Fibroblast of lung (primary cell): Measurements from ENCODE around the gene MACROD2. TPM values are rescaled to one million over a fixed set of nuclear protein-coding genes. Genes with fewer than 3 reads are reported as not detected.

Experiments used
- DNase-seq, 2 donors: peaks; one replicate each; pipeline versions ENCODE4 v3.0.0 to v3.0.0-alpha.2; 2010; ENCODE audit warnings: low read depth in 2 of 2
- H2AFZ ChIP-seq: 2 replicates; pipeline ENCODE4 v1.5.1; 2012; ENCODE audit warnings: low read length, control low read depth, inconsistent platforms
- H3K27ac ChIP-seq: 2 replicates; pipeline ENCODE4 v1.5.1; 2011; ENCODE audit warnings: low read length, control low read depth; ENCODE audit not compliant: insufficient read depth
- H3K27me3 ChIP-seq: 2 replicates; pipeline ENCODE4 v1.5.1; 2011; ENCODE audit warnings: mild to moderate bottlenecking, low read length; ENCODE audit not compliant: control insufficient read depth, insufficient read depth
- H3K36me3 ChIP-seq: 2 replicates; pipeline ENCODE4 v1.5.1; 2011; ENCODE audit warnings: low read length; ENCODE audit not compliant: control insufficient read depth, insufficient read depth
- H3K4me1 ChIP-seq: 2 replicates; pipeline ENCODE4 v1.5.1; 2011; ENCODE audit warnings: low read length; ENCODE audit not compliant: control insufficient read depth, insufficient read depth; ENCODE audit errors: extremely low read depth
- H3K4me2 ChIP-seq: 2 replicates; pipeline ENCODE4 v1.5.1; 2011; ENCODE audit warnings: low read length, control low read depth; ENCODE audit not compliant: insufficient read depth; ENCODE audit errors: extremely low read depth
- H3K4me3 ChIP-seq, 4 experiments: fragments of 200-600 bp in 1 of 4; sonication (generic) in 1 of 4; replicated peaks in 1 of 4; 2 replicates each; pipeline ENCODE4 v1.5.1; 2011 to 2016; ENCODE audit warnings: low read length in 4 of 4, low read depth in 3 of 4, mild to moderate bottlenecking in 3 of 4, control low read depth in 2 of 4, inconsistent platforms in 1 of 4, mixed read lengths in 1 of 4; ENCODE audit not compliant: insufficient read depth in 1 of 4; ENCODE audit errors: control extremely low read depth in 1 of 4
- H3K79me2 ChIP-seq: 2 replicates; pipeline ENCODE4 v1.5.1; 2012; ENCODE audit warnings: mild to moderate bottlenecking, low read length, inconsistent platforms; ENCODE audit not compliant: control insufficient read depth, insufficient read depth
- H3K9ac ChIP-seq: 2 replicates; pipeline ENCODE4 v1.5.1; 2011; ENCODE audit warnings: mild to moderate bottlenecking, low read length, control low read depth; ENCODE audit not compliant: insufficient read depth
- H3K9me3 ChIP-seq: 2 replicates; pipeline ENCODE4 v1.5.1; 2012; ENCODE audit warnings: low read depth, low read length; ENCODE audit not compliant: control insufficient read depth, insufficient read depth
- H4K20me1 ChIP-seq: 2 replicates; pipeline ENCODE4 v1.5.1; 2011; ENCODE audit warnings: low read length; ENCODE audit not compliant: control insufficient read depth, insufficient read depth; ENCODE audit errors: extremely low read depth
- CTCF ChIP-seq, 2 donors: IDR thresholded peaks in 1 of 2; conservative IDR thresholded peaks in 1 of 2; 1 replicate in 1 of 2; 2 replicates in 1 of 2; pipeline ENCODE4 v1.5.1; 2011 to 2012; ENCODE audit warnings: low read length in 2 of 2, control low read depth in 1 of 2, inconsistent platforms in 1 of 2, low read depth in 1 of 2, mild to moderate bottlenecking in 1 of 2
- EZH2 ChIP-seq: IDR thresholded peaks from 2 replicates; pipeline ENCODE4 v1.5.1; 2012; ENCODE audit warnings: low read length, control low read depth, mild to moderate bottlenecking; ENCODE audit errors: missing control alignments
- polyA plus RNA-seq, 2 donors: library from polyadenylated mRNA; depleted of rRNA in 1 of 2; stranded (reverse) in 1 of 2; unstranded in 1 of 2; fragments of >200 nt; gene quantifications; 2 replicates each; pipeline ENCODE4 v1.2.1, GENCODE V29; 2011 to 2012; ENCODE audit warnings: missing spikeins in 1 of 2
- total RNA-seq: library from RNA; depleted of rRNA; stranded (reverse); fragments of >200 nt; gene quantifications from 2 replicates; pipeline ENCODE4 v1.2.1, GENCODE V29; 2014

Gene MACROD2
- total and polyA plus RNA-seq, 2 donors (not counting 1 experiment from before 2014, with no cell fraction given) = 0.54 to 1.7 TPM

DNA sequence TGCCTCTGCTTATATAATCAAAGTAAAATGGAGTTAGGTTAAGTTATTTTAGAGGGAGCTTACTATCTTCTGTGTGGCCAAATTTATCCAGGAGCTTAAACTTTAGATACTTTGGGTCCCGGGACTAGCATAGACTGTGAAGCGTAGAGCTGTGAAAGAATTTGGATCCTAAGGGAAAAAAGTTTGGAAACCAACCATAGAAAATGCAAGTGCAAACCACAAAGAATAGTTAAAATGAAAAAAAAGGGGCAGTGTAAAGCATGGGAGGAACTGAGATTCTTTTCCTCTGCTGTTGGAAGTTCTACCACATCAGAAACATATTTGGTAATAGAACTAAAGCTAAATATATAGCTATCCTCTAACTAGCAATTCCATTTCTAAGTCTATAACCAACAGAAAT, 574.3 kb downstream of the MACROD2 start:
- Histone ChIP-seq H2AFZ (no peak overlapping the region), H3K4me3 (no peak overlapping the region), H3K27me3 (no peaks in the 10 kb centered on the region), H3K9ac (no peak overlapping the region), H3K9me3 (no peaks in the 10 kb centered on the region), H3K27ac (no peak overlapping the region), H4K20me1 (no peaks in the 10 kb centered on the region), H3K79me2 (no peaks in the 10 kb centered on the region), H3K36me3 (no peaks in the 10 kb centered on the region), H3K4me1 (no peaks in the 10 kb centered on the region), H3K4me2 (no peak overlapping the region)
- TF ChIP-seq CTCF (conservative IDR thresholded peaks at IDR 0.05 in 1 of 2, IDR thresholded peaks at IDR 0.05 in 1 of 2; ENCODE audit: low read depth in 1 of 2, low read length in 2 of 2) (no peak), EZH2 (no peak)
- DNase-seq = peak in 1 of 2 donors; percentile 5

DNA sequence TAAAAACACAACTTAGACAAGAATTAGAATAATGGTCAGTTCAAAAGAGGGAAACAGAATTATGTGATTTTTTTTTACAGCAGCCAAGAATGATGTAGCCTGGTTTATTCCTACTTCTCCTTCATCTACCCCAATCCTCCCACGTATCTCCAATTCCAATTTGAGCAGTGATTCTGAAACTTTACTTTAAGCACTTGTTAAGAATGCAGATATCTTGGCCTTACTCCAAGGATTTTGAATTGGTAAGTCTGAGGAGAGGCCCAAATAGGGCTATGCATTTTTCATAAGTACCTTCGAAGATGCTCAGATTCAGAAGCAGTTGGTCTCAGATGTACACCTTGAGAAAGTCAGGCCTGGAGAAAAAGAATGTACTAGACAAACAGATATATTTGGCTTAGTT, 575.5 kb downstream of the MACROD2 start:
- no peak overlapping the region for H3K9ac ChIP-seq
- H4K20me1 ChIP-seq = no peaks in the 10 kb centered on the region
- no peaks in the 10 kb centered on the region for H3K27me3 ChIP-seq
- H3K4me1 ChIP-seq = no peaks in the 10 kb centered on the region
- TF ChIP-seq CTCF (conservative IDR thresholded peaks at IDR 0.05 in 1 of 2, IDR thresholded peaks at IDR 0.05 in 1 of 2; ENCODE audit: low read depth in 1 of 2, low read length in 2 of 2) (no peak), EZH2 (no peak)
- no peaks in the 10 kb centered on the region for H3K79me2 ChIP-seq
- no peak overlapping the region for H3K27ac ChIP-seq
- no peak overlapping the region for H3K4me2 ChIP-seq
- peak in 1 of 2 donors; percentile 18 for DNase-seq
- H3K9me3 ChIP-seq = no peaks in the 10 kb centered on the region
- no peak overlapping the region for H2AFZ ChIP-seq
- no peak overlapping the region for H3K4me3 ChIP-seq
- no peaks in the 10 kb centered on the region for H3K36me3 ChIP-seq

GRCh38 chr20:14573676-14574075, 578.4 kb downstream of the MACROD2 start:
- no peak overlapping the region for H3K27ac ChIP-seq
- no peaks in the 10 kb centered on the region for H3K4me1 ChIP-seq
- TF ChIP-seq EZH2 = no peak
- no peak for TF ChIP-seq CTCF (conservative IDR thresholded peaks at IDR 0.05 in 1 of 2, IDR thresholded peaks at IDR 0.05 in 1 of 2; ENCODE audit: low read depth in 1 of 2, low read length in 2 of 2)
- H3K9me3 ChIP-seq = no peaks in the 10 kb centered on the region
- no peak overlapping the region for H3K4me3 ChIP-seq
- H3K36me3 ChIP-seq = no peaks in the 10 kb centered on the region
- no peak for DNase-seq
- no peaks in the 10 kb centered on the region for H4K20me1 ChIP-seq
- H3K27me3 ChIP-seq = no peaks in the 10 kb centered on the region
- no peak overlapping the region for H2AFZ ChIP-seq
- no peak overlapping the region for H3K4me2 ChIP-seq
- H3K79me2 ChIP-seq = no peaks in the 10 kb centered on the region
- no peak overlapping the region for H3K9ac ChIP-seq
